Myocyte (in vitro differentiated cells): Measurements from ENCODE around the gene ACSS1. TPM values are rescaled to one million over a fixed set of nuclear protein-coding genes. Genes with fewer than 3 reads are reported as not detected.
A peak's percentile ranks its signal among the peaks of the same experiment; 100 is the strongest.
"Not testable (repeated sequence)": the region's sequence is repeated elsewhere in the genome, so short reads cannot be mapped to it uniquely, and the experiment has no call there.

Source experiments
- DNase-seq: peaks from one replicate; pipeline ENCODE4 v3.0.0-alpha.2; 2012; ENCODE audit warnings: low read depth
- total RNA-seq: library from RNA; depleted of rRNA; stranded (reverse); fragments of >200 nt; gene quantifications from 2 replicates; pipeline ENCODE4 v1.2.3, GENCODE V29; 2014

The ACSS1 gene
- total RNA-seq, 1 donor from 2014 or later: 1.3 TPM

- DNase-seq: no peak
These were observed 43.1 kb downstream of the ACSS1 start for GRCh38 chr20:25014816-25015215.

- DNase-seq: no peak
These were observed 44.2 kb downstream of the ACSS1 start for GRCh38 chr20:25013478-25014380.

- DNase-seq: no peak
These were observed 45.2 kb downstream of the ACSS1 start for GRCh38 chr20:25012616-25013189.

- DNase-seq: no peak
These were observed 46.1 kb downstream of the ACSS1 start for GRCh38 chr20:25011831-25012241.

- DNase-seq: no peak
These were observed 46.7 kb downstream of the ACSS1 start for GRCh38 chr20:25011261-25011660.

- peak; percentile 72 for DNase-seq
These were observed 48.5 kb downstream of the ACSS1 start for GRCh38 chr20:25009218-25010145.

GRCh38 chr20:25008388-25009217 lies 49.3 kb downstream of the ACSS1 start:
- no peak for DNase-seq

- no peak for DNase-seq
These were observed 50.2 kb downstream of the ACSS1 start for GRCh38 chr20:25007491-25008305.

GRCh38 chr20:25006431-25007167 lies 51.3 kb downstream of the ACSS1 start:
- DNase-seq: no peak

GRCh38 chr20:25005661-25006060 lies 52.3 kb downstream of the ACSS1 start:
- DNase-seq: no peak

- DNase-seq: no peak
These were observed 52.7 kb downstream of the ACSS1 start for GRCh38 chr20:25005220-25005619.

GRCh38 chr20:25003002-25003401 lies 54.9 kb downstream of the ACSS1 start:
- DNase-seq: no peak

GRCh38 chr20:25001323-25001722 lies 56.6 kb downstream of the ACSS1 start:
- DNase-seq: not testable (repeated sequence)

GRCh38 chr20:25000268-25000801 lies 57.6 kb downstream of the ACSS1 start:
- DNase-seq: peak; percentile 73

GRCh38 chr20:24999568-24999967 lies 58.4 kb downstream of the ACSS1 start:
- DNase-seq: no peak

- no peak for DNase-seq
These were observed 59.1 kb downstream of the ACSS1 start for GRCh38 chr20:24998631-24999445.

- no peak for DNase-seq
These were observed 59.8 kb downstream of the ACSS1 start for GRCh38 chr20:24998121-24998520.
